Measurements from ENCODE around the gene CACNA1C.
"Not testable (repeated sequence)": the region's sequence is repeated elsewhere in the genome, so short reads cannot be mapped to it uniquely, and the experiment has no call there.

CACNA1C gene

GRCh38 chr12:2691345-2692071 lies 638.7 kb downstream of the CACNA1C start:
- DNase-seq (ENCODE audit: low read depth), result no peak

DNA sequence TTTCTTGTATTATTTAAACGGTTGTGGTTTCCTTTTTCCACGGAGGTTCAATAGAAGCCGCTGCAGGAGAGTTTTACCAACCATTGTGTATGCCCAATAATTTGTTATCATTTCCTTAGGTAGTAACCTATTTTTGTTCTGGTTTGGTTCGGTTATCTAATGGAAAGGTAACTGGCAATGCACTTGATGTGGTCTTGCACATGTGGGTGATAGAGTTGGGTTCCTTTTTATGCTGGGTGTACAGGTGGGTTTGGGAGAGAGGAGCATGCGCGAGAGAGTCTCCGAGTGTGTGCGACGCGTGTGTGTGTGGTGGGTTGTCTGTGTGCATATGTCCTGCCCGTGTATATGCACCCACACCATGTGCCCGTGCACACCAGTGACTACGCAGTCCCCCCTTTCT lies 639.3 kb downstream of the CACNA1C start:
- no peak for DNase-seq (ENCODE audit: low read depth)

DNA sequence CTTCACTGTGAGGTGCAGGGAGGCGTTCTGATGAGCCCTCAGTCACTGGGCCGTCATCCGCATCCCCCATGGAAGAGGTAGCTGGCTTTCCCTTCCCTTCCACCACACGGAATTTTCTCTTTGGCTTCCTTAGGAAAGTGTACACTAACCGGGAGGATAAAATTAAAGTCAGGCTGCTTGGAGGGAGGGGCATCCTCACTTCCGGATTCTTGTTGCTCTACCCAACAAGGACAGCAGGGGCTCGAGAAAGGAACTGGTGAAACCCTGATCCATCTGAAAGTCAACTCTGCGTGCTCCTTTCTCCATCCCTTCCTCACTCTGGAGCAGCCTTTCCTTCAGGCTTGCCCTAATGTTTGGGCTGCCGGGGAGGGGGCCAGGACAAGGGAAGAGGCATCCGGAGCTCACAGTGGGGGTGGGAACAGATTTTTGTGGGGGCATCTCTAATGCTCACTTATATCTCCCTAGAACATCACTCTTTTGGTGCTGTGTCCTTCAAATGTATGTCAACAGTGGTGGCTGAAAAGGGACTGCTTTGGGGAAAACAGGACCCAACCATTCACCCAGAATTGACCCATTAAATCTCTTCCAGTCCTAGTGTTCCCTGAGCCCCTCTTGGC lies 640.6 kb downstream of the CACNA1C start:
- no peak for DNase-seq (ENCODE audit: low read depth)

DNA sequence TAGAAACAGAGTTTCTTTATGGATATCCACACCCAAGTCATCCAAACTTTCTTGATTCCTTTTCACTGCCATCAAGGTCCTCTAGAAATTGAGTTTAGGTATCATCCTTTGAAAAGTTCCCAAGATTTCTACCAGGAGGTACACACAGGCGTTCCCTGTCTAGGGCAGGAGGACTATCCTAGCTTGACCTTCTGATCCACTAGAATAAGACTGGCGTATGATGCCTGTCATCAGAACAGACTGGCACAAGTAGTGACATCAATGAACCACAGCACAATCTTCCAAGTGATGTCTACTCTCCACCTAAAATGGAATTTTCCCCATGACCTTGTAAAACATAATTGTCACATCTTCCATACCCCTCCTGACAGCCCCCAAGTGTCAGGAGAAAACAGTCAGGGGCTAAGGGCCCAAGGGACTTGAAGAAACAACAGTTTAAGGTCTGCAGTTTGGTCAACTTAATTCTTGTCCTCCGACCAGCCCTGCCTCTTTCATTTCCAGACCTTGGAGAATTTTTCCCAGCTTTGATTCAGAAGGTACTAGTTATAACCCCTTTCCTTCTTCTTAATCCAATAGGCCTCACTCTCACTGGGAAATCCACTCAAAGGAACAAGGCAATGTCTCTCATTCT lies 641.3 kb downstream of the CACNA1C start:
- DNase-seq (ENCODE audit: low read depth), result no peak

DNA sequence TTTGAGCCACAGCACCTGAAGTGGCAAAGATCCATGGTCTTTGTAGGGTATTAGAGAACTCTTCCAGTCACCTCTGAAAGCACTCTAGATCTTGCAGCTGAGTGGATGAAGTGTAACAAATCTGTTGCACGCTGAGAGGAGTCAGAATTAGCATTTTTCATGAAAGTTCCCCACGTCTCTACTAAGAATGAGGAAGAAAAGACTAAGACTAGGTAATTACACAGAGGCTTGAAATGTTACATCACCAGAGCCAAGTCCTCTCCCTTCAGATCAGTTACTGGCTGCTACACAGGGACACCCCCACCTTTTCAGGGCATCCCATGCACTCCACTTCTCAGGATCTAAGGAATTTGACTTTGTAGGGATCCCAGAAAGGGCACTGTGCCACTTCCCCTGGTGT lies 643.3 kb downstream of the CACNA1C start:
- DNase-seq (ENCODE audit: low read depth), result no peak

- no peak for DNase-seq (ENCODE audit: low read depth)
Measured at GRCh38 chr12:2697057-2697800, 644.4 kb downstream of the CACNA1C start.

- DNase-seq (ENCODE audit: low read depth), result no peak
Measured at GRCh38 chr12:2698566-2698965, 645.8 kb downstream of the CACNA1C start.

DNA sequence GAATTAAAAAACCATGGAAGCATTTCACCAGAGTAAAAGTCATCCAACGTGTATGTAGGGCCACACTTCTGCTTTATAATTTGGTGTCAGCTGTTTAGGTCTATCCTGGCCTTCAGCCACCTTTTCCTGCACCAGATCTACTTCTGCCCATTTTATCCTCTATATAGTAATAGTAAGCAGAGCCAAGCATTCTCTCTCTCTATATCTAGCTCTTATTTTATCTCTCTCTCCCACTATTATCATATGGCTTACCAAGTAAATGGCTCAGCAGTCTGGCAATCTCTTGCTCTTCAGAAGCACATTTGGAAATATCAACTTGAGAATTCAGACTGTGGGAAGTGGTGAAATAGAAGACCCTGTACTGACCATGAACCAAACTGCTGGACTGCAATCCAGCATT lies 657.9 kb downstream of the CACNA1C start:
- no peak for DNase-seq (ENCODE audit: low read depth)

- DNase-seq (ENCODE audit: low read depth), result no peak
Measured at GRCh38 chr12:2719392-2719791, 666.6 kb downstream of the CACNA1C start.

- DNase-seq (ENCODE audit: low read depth), result no peak
Measured at GRCh38 chr12:2722806-2723205, 670.0 kb downstream of the CACNA1C start.

DNA sequence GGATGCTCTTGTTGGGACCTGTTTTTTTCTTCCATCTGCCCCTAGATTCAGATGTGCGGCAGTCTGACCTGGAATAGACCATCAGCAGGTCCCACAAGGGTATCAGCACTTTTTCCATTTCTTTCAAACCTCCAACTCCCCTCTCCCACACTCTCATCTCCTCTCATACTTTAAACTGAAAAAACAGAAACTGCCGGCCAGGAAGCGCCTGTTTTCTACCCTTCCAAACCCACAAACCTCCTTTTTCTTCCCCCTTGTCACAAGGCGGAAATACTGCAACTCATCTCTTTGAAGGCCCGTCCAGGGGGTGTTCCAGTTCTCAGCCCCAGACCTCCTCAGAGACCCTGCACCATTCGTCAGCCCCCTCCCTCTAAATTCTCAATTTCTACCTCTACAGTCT lies 679.5 kb downstream of the CACNA1C start:
- DNase-seq (ENCODE audit: low read depth), result no peak

- no peak for DNase-seq (ENCODE audit: low read depth)
Measured at GRCh38 chr12:2733493-2734355, 680.9 kb downstream of the CACNA1C start.

GRCh38 chr12:2735432-2735831 lies 682.6 kb downstream of the CACNA1C start:
- DNase-seq (ENCODE audit: low read depth), result no peak

- DNase-seq (ENCODE audit: low read depth), result no peak
Measured at GRCh38 chr12:2737656-2738241, 685.0 kb downstream of the CACNA1C start.

DNA sequence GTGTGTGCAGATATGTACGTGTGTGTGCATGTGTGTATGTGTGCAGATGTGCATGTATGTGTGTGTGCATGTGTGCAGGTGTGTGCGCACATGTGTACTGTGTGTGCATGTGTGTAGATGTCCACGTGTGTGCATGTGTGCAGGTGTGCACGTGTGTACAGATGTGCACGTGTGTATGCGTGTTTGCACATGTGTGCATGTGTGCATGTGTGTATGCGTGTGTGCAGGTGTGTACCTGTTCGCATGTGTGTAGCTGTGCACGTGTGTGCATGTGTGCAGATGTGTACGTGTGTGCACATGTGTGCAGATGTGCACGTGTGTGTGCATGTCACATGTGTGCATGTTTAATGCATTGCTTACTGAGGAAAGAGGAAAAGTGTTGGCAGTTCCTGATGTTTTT lies 686.3 kb downstream of the CACNA1C start:
- no peak for DNase-seq (ENCODE audit: low read depth)

- DNase-seq (ENCODE audit: low read depth), result no peak
Measured at GRCh38 chr12:2739832-2740641, 687.2 kb downstream of the CACNA1C start.

- DNase-seq (ENCODE audit: low read depth), result not testable (repeated sequence)
Measured at GRCh38 chr12:2742037-2742436, 689.2 kb downstream of the CACNA1C start.

DNA sequence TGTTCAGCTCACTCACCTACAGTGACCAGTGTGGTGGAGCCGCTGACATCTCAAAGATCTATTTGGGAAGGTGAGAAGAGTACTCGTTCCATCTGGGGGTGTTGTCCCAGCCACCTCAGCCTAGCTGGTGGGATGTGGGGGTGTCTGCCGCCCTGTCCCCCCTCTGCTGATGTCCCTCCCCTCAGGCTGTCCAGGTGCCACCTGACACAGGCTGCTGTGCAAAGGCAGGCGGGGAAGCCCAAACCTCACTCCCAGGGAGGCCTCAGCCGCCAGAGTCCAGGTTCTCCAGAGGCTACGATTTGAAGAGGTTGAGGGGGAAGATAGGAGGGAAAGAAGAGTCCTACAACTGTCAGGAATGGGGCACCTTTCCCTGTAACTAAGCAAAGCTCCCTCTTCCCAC lies 690.7 kb downstream of the CACNA1C start:
- DNase-seq (ENCODE audit: low read depth), result no peak

- no peak for DNase-seq (ENCODE audit: low read depth)
Measured at GRCh38 chr12:2745655-2746054, 692.9 kb downstream of the CACNA1C start.

All from non-pigmented ciliary epithelial cell (primary cell).